Activated CD4-positive, alpha-beta T cell treated with anti-CD3 and anti-CD28 coated beads, Interleukin-2, amount 50 U/mL, for 48 hours (primary cell): Measurements from ENCODE around the gene IL17D.
"Not testable (repeated sequence)": the region's sequence is repeated elsewhere in the genome, so short reads cannot be mapped to it uniquely, and the experiment has no call there.

Experiments used
- DNase-seq, 2 experiments: peaks; one replicate each; pipeline ENCODE4 v3.0.0-alpha.2; 2020

The IL17D gene

GRCh38 chr13:20721058-20721453 is 17.6 kb downstream of the IL17D start:
- DNase-seq, result no peak

GRCh38 chr13:20721454-20722357 is 18.2 kb downstream of the IL17D start:
- peak in 1 of 2 experiments; percentile 22 for DNase-seq

- DNase-seq, result no peak
Measured at GRCh38 chr13:20727856-20728255, 24.4 kb downstream of the IL17D start.

GRCh38 chr13:20728579-20729311 is 25.2 kb downstream of the IL17D start:
- DNase-seq, result no peak

GRCh38 chr13:20729633-20730585 is 26.4 kb downstream of the IL17D start:
- no peak for DNase-seq

GRCh38 chr13:20738616-20739015 is 35.1 kb downstream of the IL17D start:
- DNase-seq, result no peak

- DNase-seq, result no peak
Measured at GRCh38 chr13:20740021-20740420, 36.5 kb downstream of the IL17D start.

- DNase-seq, result not testable (repeated sequence)
Measured at GRCh38 chr13:20743830-20744404, 40.4 kb downstream of the IL17D start.

GRCh38 chr13:20749377-20749776 is 45.9 kb downstream of the IL17D start:
- DNase-seq, result no peak

GRCh38 chr13:20754009-20754408 is 50.5 kb downstream of the IL17D start:
- DNase-seq, result no peak

GRCh38 chr13:20760872-20761271 is 57.4 kb downstream of the IL17D start:
- DNase-seq, result no peak

GRCh38 chr13:20767309-20767943 is 63.9 kb downstream of the IL17D start:
- no peak for DNase-seq

GRCh38 chr13:20769091-20769490 is 65.6 kb downstream of the IL17D start:
- DNase-seq, result no peak

GRCh38 chr13:20769834-20770233 is 66.3 kb downstream of the IL17D start:
- no peak for DNase-seq
